IPS DF 4.7 (cell line): Measurements from ENCODE around the gene ARMC2.
"Not testable (repeated sequence)": the region's sequence is repeated elsewhere in the genome, so short reads cannot be mapped to it uniquely, and the experiment has no call there.

Experiments used
- DNase-seq: peaks from one replicate; pipeline ENCODE4 v3.0.0-alpha.2; 2013; ENCODE audit warnings: low spot score; ENCODE audit errors: extremely low read depth

The ARMC2 gene

GRCh38 chr6:108948181-108948661, 100.0 kb downstream of the ARMC2 start:
- DNase-seq: no peak

GRCh38 chr6:108951351-108951953, 103.2 kb downstream of the ARMC2 start:
- no peak for DNase-seq

GRCh38 chr6:108952776-108953486, 104.7 kb downstream of the ARMC2 start:
- DNase-seq: no peak

- DNase-seq: no peak
Measured at GRCh38 chr6:108953681-108954080, 105.5 kb downstream of the ARMC2 start.

- no peak for DNase-seq
Measured at GRCh38 chr6:108955329-108955949, 107.2 kb downstream of the ARMC2 start.

- DNase-seq: no peak
Measured at GRCh38 chr6:108957221-108957620, 109.0 kb downstream of the ARMC2 start.

- DNase-seq: no peak
Measured at GRCh38 chr6:108958900-108959770, 110.9 kb downstream of the ARMC2 start.

GRCh38 chr6:108959972-108960582, 111.9 kb downstream of the ARMC2 start:
- no peak for DNase-seq

- no peak for DNase-seq
Measured at GRCh38 chr6:108960601-108961000, 112.4 kb downstream of the ARMC2 start.

- no peak for DNase-seq
Measured at GRCh38 chr6:108961077-108961476, 112.9 kb downstream of the ARMC2 start.

- DNase-seq: no peak
Measured at GRCh38 chr6:108961985-108962384, 113.8 kb downstream of the ARMC2 start.

- DNase-seq: no peak
Measured at GRCh38 chr6:108966251-108966650, 118.0 kb downstream of the ARMC2 start.

- DNase-seq: no peak
Measured at GRCh38 chr6:108966855-108967755, 118.9 kb downstream of the ARMC2 start.

GRCh38 chr6:108968325-108969316, 120.4 kb downstream of the ARMC2 start:
- DNase-seq: no peak

- DNase-seq: no peak
Measured at GRCh38 chr6:108969776-108970175, 121.6 kb downstream of the ARMC2 start.

GRCh38 chr6:108974201-108974600, 126.0 kb downstream of the ARMC2 start:
- DNase-seq: no peak

GRCh38 chr6:108978638-108979037, 130.4 kb downstream of the ARMC2 start:
- not testable (repeated sequence) for DNase-seq

- DNase-seq: no peak
Measured at GRCh38 chr6:108982154-108983113, 134.2 kb downstream of the ARMC2 start.
